Tibial nerve (tissue), 4 donors: ENCODE measurements around the gene ERCC3.

Source experiments
- CTCF ChIP-seq, 5 experiments: fragments of 200-600 bp in 3 of 5; fragments of 450-650 bp in 2 of 5; sonication (generic) in 3 of 5; IDR thresholded peaks; one replicate each; pipeline ENCODE4 v1.5.1; 2016 to 2019; ENCODE audit warnings: antibody characterized with exemption in 5 of 5, mild to moderate bottlenecking in 3 of 5, moderate library complexity in 2 of 5
- EP300 ChIP-seq, 2 donors: sonication (generic); formaldehyde crosslinking; IDR thresholded peaks; one replicate each; pipeline ENCODE4 v1.6.1; 2017; ENCODE audit warnings: antibody characterized with exemption in 2 of 2, mild to moderate bottlenecking in 1 of 2
- POLR2A ChIP-seq, 2 donors: fragments of 450-650 bp; IDR thresholded peaks; one replicate each; pipeline ENCODE4 v1.6.1; 2017; ENCODE audit warnings: antibody characterized with exemption in 2 of 2, mild to moderate bottlenecking in 2 of 2, moderate library complexity in 2 of 2

GRCh38 chr2:127313406-127313805 lies 19.5 kb upstream of the ERCC3 start:
- TF ChIP-seq CTCF (IDR thresholded peaks at IDR 0.05): no peak
- TF ChIP-seq POLR2A (IDR thresholded peaks at IDR 0.05): no peak
- no peak for TF ChIP-seq EP300 (IDR thresholded peaks at IDR 0.05)
